Panc1 (cell line): Measurements from ENCODE around the gene B3GALT5. TPM values are rescaled to one million over a fixed set of nuclear protein-coding genes. Genes with fewer than 3 reads are reported as not detected.

ENCODE experiments used
- ATAC-seq: fragments of 200-7000 bp; cut with Tn5 transposase; 2 replicates; pipeline ENCODE4 v1.9.1; 2020; ENCODE audit warnings: mild to moderate bottlenecking, moderate library complexity
- BruUV-seq: library from RNA; stranded (reverse); fragments of 400-500 nt; replicated peaks from 2 replicates; lab custom pipeline; 2021; lab: Mats Ljungman, UMichigan
- CTCF ChIA-PET: fragments of 300-600 bp; sonication (Branson Sonifier 250); formaldehyde crosslinking; loops from one replicate; lab custom pipeline; 2022; ENCODE audit warnings: antibody characterized with exemption; lab: Charles Lee
- POLR2A ChIA-PET: fragments of 300-600 bp; sonication (Branson Sonifier 250); formaldehyde crosslinking; loops from one replicate; lab custom pipeline; 2022; ENCODE audit warnings: antibody characterized with exemption; lab: Charles Lee
- DNase-seq: peaks from one replicate; pipeline ENCODE4 v3.0.0-alpha.2; 2010; ENCODE audit warnings: low read depth, low spot score
- H3K27ac ChIP-seq: 2 replicates; pipeline ENCODE4 v1.5.1; 2011; ENCODE audit warnings: mild to moderate bottlenecking, low read length, inconsistent platforms
- H3K27me3 ChIP-seq: fragments of 200-500 bp; sonication (Bioruptor generic); 2 replicates; pipeline ENCODE4 v1.6.0; 2014; ENCODE audit warnings: low read length, inconsistent platforms; ENCODE audit not compliant: control insufficient read depth, insufficient read depth
- H3K36me3 ChIP-seq: fragments of 200-500 bp; sonication (Bioruptor generic); 2 replicates; pipeline ENCODE4 v1.5.1; 2014; ENCODE audit warnings: inconsistent platforms, mild to moderate bottlenecking, low read length, moderate library complexity; ENCODE audit not compliant: control insufficient read depth, insufficient read depth
- H3K4me1 ChIP-seq: 2 replicates; pipeline ENCODE4 v1.5.1; 2011; ENCODE audit warnings: inconsistent platforms, mild to moderate bottlenecking, low read length, moderate library complexity; ENCODE audit not compliant: control insufficient read depth, insufficient read depth
- H3K4me3 ChIP-seq, 2 experiments: 2 replicates each; pipeline ENCODE4 v1.5.1; 2011 to 2012; ENCODE audit warnings: low read depth in 2 of 2, low read length in 2 of 2, mild to moderate bottlenecking in 2 of 2, inconsistent platforms in 1 of 2, moderate library complexity in 1 of 2
- H3K9me3 ChIP-seq: fragments of 200-500 bp; sonication (Bioruptor generic); 2 replicates; pipeline ENCODE4 v1.5.1; 2014; ENCODE audit warnings: low read depth, mild to moderate bottlenecking, inconsistent platforms, low read length, moderate library complexity; ENCODE audit not compliant: control insufficient read depth, insufficient read depth
- POLR2AphosphoS5 ChIP-seq: IDR thresholded peaks from 2 replicates; pipeline ENCODE4 v1.6.1; 2012; ENCODE audit warnings: mild to moderate bottlenecking, low read depth, low read length, moderate library complexity
- SIN3A ChIP-seq: IDR thresholded peaks from 2 replicates; pipeline ENCODE4 v1.6.1; 2012; ENCODE audit warnings: low read depth, mild to moderate bottlenecking, low read length, moderate library complexity, borderline replicate concordance; ENCODE audit not compliant: insufficient read depth
- TCF7L2 ChIP-seq: IDR thresholded peaks from 2 replicates; pipeline ENCODE4 v1.6.1; 2011; ENCODE audit warnings: mild to moderate bottlenecking, low read depth, low read length, inconsistent platforms
- in situ Hi-C: cut with HindIII; loops from 2 replicates; pipeline ENCODE4 v1.10.0; 2016; ENCODE audit warnings: low sequenced_read_pairs, low pct_unique_long_range_greater_than_20kb
- intact Hi-C: fragments of 100-400 bp; cut with micrococcal nuclease; formaldehyde crosslinking; loops from one replicate; pipeline ENCODE4 v1.10.0; 2022; ENCODE audit not compliant: unreplicated experiment
- total RNA-seq: library from RNA; stranded (reverse); gene quantifications from one replicate; pipeline ENCODE4 v1.2.1, GENCODE V29; 2021; ENCODE audit not compliant: unreplicated experiment
- TF ChIP-seq, protein P1 (sequence below): fragments of 450-650 bp; IDR thresholded peaks from 2 replicates; pipeline ENCODE4 v1.5.1; 2017; ENCODE audit warnings: mild to moderate bottlenecking
- TF ChIP-seq, protein P2 (sequence below), 2 experiments: IDR thresholded peaks; 2 replicates each; pipeline ENCODE4 v1.6.1; 2011 to 2012; ENCODE audit warnings: low read depth in 2 of 2, control low read depth in 1 of 2, low read length in 1 of 2, mild to moderate bottlenecking in 1 of 2, moderate library complexity in 1 of 2; ENCODE audit not compliant: insufficient read depth in 1 of 2

The B3GALT5 gene
- total RNA-seq, 1 experiment from 2014 or later = 0.10 TPM

DNA sequence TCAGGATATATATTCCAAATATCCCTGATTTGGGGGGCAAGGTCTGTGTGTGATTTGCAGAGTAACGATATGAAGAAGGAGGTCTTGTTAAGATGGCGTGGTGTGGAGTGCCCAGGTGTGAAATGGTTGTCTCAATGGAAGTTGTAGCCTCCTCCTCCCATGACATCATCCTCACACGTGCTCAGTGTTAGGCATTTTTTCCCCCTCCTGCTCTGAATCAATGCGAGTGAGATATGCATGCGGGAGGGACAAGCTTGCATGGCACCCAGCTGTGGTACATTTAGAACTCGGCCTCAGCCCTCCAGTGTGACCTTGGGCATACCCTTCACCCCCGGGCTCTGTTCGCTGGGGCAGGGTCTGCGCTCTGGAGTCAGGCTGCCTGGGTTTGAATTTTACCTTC, 55.6 kb downstream of the B3GALT5 start:
- POLR2A ChIA-PET = no interaction called here

GRCh38 chr21:39669485-39669884, 56.7 kb downstream of the B3GALT5 start:
- no peak for DNase-seq
- POLR2A ChIA-PET = no interaction called here
- BruUV-seq = no TSS peak
- no peak for ATAC-seq
- no peaks in the 10 kb centered on the region for H3K4me1 ChIP-seq
- intact Hi-C loops (no loop called here), in situ Hi-C loops (no loop called here)
- H3K27ac ChIP-seq = no peak overlapping the region
- CTCF ChIA-PET = no interaction called here
- H3K4me3 ChIP-seq = no peak overlapping the region
- no peak for TF ChIP-seq SIN3A
- no peaks in the 10 kb centered on the region for H3K36me3 ChIP-seq
- no peaks in the 10 kb centered on the region for H3K9me3 ChIP-seq
- H3K27me3 ChIP-seq = peaks cover 2% of the 10 kb centered on the region; the same call in 1 of the 2 replicates

More for the DNA sequence above, 55.6 kb downstream of the B3GALT5 start:
- CTCF ChIA-PET = interaction anchor here (0.6 kb wide), 1 partner anchor 136 kb away, joined by 4 read pairs; no protein-coding TSS in a partner anchor
- Histone ChIP-seq H3K27ac (no peak overlapping the region), H3K4me3 (no peak overlapping the region), H3K36me3 (no peaks in the 10 kb centered on the region), H3K4me1 (no peaks in the 10 kb centered on the region), H3K9me3 (no peaks in the 10 kb centered on the region), H3K27me3 (peaks cover 2% of the 10 kb centered on the region; the same call in 1 of the 2 replicates)
- intact Hi-C loops = no loop called here
- no peak for ATAC-seq
- DNase-seq = no peak
- TF ChIP-seq SIN3A = no peak
- TF ChIP-seq, protein P1, sequence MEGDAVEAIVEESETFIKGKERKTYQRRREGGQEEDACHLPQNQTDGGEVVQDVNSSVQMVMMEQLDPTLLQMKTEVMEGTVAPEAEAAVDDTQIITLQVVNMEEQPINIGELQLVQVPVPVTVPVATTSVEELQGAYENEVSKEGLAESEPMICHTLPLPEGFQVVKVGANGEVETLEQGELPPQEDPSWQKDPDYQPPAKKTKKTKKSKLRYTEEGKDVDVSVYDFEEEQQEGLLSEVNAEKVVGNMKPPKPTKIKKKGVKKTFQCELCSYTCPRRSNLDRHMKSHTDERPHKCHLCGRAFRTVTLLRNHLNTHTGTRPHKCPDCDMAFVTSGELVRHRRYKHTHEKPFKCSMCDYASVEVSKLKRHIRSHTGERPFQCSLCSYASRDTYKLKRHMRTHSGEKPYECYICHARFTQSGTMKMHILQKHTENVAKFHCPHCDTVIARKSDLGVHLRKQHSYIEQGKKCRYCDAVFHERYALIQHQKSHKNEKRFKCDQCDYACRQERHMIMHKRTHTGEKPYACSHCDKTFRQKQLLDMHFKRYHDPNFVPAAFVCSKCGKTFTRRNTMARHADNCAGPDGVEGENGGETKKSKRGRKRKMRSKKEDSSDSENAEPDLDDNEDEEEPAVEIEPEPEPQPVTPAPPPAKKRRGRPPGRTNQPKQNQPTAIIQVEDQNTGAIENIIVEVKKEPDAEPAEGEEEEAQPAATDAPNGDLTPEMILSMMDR = no peak
- TF ChIP-seq, protein P2, sequence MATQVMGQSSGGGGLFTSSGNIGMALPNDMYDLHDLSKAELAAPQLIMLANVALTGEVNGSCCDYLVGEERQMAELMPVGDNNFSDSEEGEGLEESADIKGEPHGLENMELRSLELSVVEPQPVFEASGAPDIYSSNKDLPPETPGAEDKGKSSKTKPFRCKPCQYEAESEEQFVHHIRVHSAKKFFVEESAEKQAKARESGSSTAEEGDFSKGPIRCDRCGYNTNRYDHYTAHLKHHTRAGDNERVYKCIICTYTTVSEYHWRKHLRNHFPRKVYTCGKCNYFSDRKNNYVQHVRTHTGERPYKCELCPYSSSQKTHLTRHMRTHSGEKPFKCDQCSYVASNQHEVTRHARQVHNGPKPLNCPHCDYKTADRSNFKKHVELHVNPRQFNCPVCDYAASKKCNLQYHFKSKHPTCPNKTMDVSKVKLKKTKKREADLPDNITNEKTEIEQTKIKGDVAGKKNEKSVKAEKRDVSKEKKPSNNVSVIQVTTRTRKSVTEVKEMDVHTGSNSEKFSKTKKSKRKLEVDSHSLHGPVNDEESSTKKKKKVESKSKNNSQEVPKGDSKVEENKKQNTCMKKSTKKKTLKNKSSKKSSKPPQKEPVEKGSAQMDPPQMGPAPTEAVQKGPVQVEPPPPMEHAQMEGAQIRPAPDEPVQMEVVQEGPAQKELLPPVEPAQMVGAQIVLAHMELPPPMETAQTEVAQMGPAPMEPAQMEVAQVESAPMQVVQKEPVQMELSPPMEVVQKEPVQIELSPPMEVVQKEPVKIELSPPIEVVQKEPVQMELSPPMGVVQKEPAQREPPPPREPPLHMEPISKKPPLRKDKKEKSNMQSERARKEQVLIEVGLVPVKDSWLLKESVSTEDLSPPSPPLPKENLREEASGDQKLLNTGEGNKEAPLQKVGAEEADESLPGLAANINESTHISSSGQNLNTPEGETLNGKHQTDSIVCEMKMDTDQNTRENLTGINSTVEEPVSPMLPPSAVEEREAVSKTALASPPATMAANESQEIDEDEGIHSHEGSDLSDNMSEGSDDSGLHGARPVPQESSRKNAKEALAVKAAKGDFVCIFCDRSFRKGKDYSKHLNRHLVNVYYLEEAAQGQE (IDR thresholded peaks at IDR 0.05; ENCODE audit: insufficient read depth in 1 of 2, low read depth in 2 of 2, low read length in 1 of 2) = no peak
- no peak for TF ChIP-seq TCF7L2
- no peak for TF ChIP-seq POLR2AphosphoS5
- in situ Hi-C loops = no loop called here
- BruUV-seq = no TSS peak

DNA sequence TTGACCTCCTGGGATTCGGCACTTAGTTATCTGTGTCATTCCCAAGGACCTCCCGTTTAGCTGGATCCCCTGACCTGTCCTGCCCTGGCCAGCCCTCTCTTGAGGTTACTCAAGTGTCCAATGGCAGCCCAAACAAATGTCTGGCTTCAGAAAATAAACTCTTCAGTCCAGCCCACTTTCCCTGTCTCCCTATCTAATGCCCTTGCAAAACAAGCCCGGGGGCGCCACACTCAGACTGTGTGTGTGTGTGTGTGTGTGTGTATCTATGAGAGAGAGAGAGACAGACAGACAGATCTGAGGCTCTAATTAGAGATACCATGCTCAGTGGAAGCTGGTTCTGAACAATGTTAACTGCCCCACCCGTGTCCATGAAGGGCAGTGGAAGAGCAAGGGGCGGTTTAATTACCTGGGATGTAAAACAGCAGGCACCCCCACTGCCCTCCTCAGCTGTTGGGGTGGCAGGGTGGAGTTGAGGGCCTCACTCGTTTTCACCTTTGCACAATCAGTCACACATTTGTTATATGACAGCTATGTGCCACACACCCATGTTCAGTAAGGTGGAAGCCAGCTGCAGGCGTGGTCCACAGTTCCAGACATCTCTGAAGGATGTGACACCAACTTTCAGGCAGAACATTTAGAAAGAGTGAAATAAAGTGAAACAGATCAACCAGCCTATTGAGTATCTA, 57.4 kb downstream of the B3GALT5 start:
- in situ Hi-C loops = no loop called here

More for the DNA sequence above, 57.4 kb downstream of the B3GALT5 start:
- BruUV-seq = no TSS peak
- ChIA-PET POLR2A (no interaction called here), CTCF (no interaction called here)
- Histone ChIP-seq H3K27ac (no peak overlapping the region), H3K4me3 (no peak overlapping the region), H3K36me3 (no peaks in the 10 kb centered on the region), H3K27me3 (peaks cover 2% of the 10 kb centered on the region; the same call in 1 of the 2 replicates), H3K9me3 (no peaks in the 10 kb centered on the region), H3K4me1 (no peaks in the 10 kb centered on the region)
- no peak for DNase-seq
- intact Hi-C loops = no loop called here
- TF ChIP-seq SIN3A (no peak), POLR2AphosphoS5 (no peak)
- TF ChIP-seq, protein P2 (IDR thresholded peaks at IDR 0.05; ENCODE audit: insufficient read depth in 1 of 2, low read depth in 2 of 2, low read length in 1 of 2) = no peak
- TF ChIP-seq, protein P1 = no peak
- no peak for ATAC-seq
